Activated CD4-positive, alpha-beta T cell treated with anti-CD3 and anti-CD28 coated beads, Interleukin-2, Interleukin-4, amounts not matched to agents 100 ng/mL and 50 ng/mL, durations not matched to agents 16 hours and 8 hours (primary cell): ENCODE results near the gene TIMM10.
"Not testable (repeated sequence)": the region's sequence is repeated elsewhere in the genome, so short reads cannot be mapped to it uniquely, and the experiment has no call there.

Experiments used
- DNase-seq: peaks from one replicate; pipeline ENCODE4 v3.0.0-alpha.2; 2020; ENCODE audit warnings: low spot score

Gene TIMM10

GRCh38 chr11:57541169-57541568 is 10.6 kb upstream of the TIMM10 start:
- DNase-seq: no peak

GRCh38 chr11:57539342-57539741 is 8.8 kb upstream of the TIMM10 start:
- DNase-seq: no peak

- no peak for DNase-seq
Measured at GRCh38 chr11:57536947-57537619, 6.5 kb upstream of the TIMM10 start, which contains the start of gene SMTNL1. Gene SMTNL1, plus strand, starts transcription at chr11:57537595. Its CDS starts 5,048 bp downstream, at chr11:57542643.

GRCh38 chr11:57534449-57534848 is 3.9 kb upstream of the TIMM10 start:
- not testable (repeated sequence) for DNase-seq

- no peak for DNase-seq
Measured at GRCh38 chr11:57530215-57530595, 349 bp downstream of the TIMM10 start.

GRCh38 chr11:57529012-57529411 is 1.5 kb downstream of the TIMM10 start:
- no peak for DNase-seq

GRCh38 chr11:57527056-57527631 is 3.4 kb downstream of the TIMM10 start:
- peak; percentile 65 for DNase-seq

GRCh38 chr11:57523419-57523818 is 7.1 kb downstream of the TIMM10 start:
- no peak for DNase-seq

- no peak for DNase-seq
Measured at GRCh38 chr11:57521116-57521515, 9.4 kb downstream of the TIMM10 start.

GRCh38 chr11:57516061-57516443 is 14.5 kb downstream of the TIMM10 start:
- no peak for DNase-seq

- peak; percentile 49 for DNase-seq
Measured at GRCh38 chr11:57515332-57516060, 15.1 kb downstream of the TIMM10 start, which contains the start of gene SLC43A1. Gene SLC43A1, minus strand, starts transcription at chr11:57515702. Its CDS starts 1,591 bp downstream, at chr11:57514111.

- DNase-seq: peak; percentile 57
Measured at GRCh38 chr11:57514538-57515331, 15.8 kb downstream of the TIMM10 start.

- peak; percentile 29 for DNase-seq
Measured at GRCh38 chr11:57513911-57514537, 16.5 kb downstream of the TIMM10 start.

- DNase-seq: no peak
Measured at GRCh38 chr11:57513452-57513795, 17.1 kb downstream of the TIMM10 start.

GRCh38 chr11:57512646-57513451 is 17.7 kb downstream of the TIMM10 start:
- no peak for DNase-seq

GRCh38 chr11:57511741-57512430 is 18.7 kb downstream of the TIMM10 start:
- no peak for DNase-seq

- DNase-seq: no peak
Measured at GRCh38 chr11:57508341-57509170, 22.0 kb downstream of the TIMM10 start.

- DNase-seq: no peak
Measured at GRCh38 chr11:57506522-57506921, 24.0 kb downstream of the TIMM10 start.

GRCh38 chr11:57504511-57504910 is 26.0 kb downstream of the TIMM10 start:
- DNase-seq: no peak

- no peak for DNase-seq
Measured at GRCh38 chr11:57502870-57503269, 27.7 kb downstream of the TIMM10 start.
